Hematopoietic multipotent progenitor cell treated with erythropoietin and hydrocortisone succinate and interleukin-3 and kit ligand, for 8 days (in vitro differentiated cells): ENCODE results near the gene DHX36.

Source experiments
- DNase-seq: peaks from one replicate; pipeline ENCODE4 v3.0.0-alpha.2; 2015

Gene DHX36, protein sequence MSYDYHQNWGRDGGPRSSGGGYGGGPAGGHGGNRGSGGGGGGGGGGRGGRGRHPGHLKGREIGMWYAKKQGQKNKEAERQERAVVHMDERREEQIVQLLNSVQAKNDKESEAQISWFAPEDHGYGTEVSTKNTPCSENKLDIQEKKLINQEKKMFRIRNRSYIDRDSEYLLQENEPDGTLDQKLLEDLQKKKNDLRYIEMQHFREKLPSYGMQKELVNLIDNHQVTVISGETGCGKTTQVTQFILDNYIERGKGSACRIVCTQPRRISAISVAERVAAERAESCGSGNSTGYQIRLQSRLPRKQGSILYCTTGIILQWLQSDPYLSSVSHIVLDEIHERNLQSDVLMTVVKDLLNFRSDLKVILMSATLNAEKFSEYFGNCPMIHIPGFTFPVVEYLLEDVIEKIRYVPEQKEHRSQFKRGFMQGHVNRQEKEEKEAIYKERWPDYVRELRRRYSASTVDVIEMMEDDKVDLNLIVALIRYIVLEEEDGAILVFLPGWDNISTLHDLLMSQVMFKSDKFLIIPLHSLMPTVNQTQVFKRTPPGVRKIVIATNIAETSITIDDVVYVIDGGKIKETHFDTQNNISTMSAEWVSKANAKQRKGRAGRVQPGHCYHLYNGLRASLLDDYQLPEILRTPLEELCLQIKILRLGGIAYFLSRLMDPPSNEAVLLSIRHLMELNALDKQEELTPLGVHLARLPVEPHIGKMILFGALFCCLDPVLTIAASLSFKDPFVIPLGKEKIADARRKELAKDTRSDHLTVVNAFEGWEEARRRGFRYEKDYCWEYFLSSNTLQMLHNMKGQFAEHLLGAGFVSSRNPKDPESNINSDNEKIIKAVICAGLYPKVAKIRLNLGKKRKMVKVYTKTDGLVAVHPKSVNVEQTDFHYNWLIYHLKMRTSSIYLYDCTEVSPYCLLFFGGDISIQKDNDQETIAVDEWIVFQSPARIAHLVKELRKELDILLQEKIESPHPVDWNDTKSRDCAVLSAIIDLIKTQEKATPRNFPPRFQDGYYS

DNA sequence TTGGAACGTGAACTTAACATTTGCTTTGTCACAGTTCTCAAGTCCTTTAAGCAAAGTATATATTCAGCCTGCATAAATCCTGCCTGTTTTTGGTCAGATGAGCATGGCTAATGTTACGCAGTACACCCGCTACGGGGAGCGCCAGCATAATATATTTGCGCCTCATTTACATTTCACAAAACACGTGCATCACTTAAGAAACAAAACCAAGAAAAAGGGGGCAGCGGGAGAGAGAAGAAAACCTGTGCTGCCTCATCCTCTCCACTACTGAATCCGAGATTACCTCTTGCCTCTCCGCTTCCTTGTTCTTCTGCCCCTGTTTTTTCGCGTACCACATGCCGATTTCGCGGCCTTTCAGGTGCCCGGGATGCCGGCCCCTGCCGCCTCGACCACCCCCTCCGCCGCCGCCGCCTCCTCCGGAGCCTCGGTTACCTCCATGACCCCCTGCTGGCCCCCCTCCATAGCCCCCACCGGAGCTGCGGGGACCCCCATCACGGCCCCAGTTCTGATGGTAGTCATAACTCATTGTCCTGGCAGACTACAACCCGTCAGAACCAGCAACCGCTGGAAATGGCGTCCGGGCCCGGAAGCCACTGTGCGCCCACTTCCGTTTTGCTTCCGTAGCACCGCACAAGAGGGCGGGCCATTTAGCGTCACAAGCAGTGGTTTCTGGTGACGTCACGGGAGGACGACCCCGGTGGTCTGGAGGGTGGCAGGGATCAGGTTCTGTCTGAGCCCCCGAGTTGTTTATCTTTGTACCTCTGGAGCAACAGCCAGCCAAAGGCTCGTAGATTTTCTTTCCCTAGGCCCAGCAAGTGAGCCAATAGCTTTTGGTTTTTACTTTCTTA lies at the start of gene DHX36:
Gene DHX36, minus strand, starts transcription at position 597 of the 848 bp plus-strand sequence. Its CDS starts 71 bp downstream, at position 526.
- DNase-seq: peak; percentile 92

DNA sequence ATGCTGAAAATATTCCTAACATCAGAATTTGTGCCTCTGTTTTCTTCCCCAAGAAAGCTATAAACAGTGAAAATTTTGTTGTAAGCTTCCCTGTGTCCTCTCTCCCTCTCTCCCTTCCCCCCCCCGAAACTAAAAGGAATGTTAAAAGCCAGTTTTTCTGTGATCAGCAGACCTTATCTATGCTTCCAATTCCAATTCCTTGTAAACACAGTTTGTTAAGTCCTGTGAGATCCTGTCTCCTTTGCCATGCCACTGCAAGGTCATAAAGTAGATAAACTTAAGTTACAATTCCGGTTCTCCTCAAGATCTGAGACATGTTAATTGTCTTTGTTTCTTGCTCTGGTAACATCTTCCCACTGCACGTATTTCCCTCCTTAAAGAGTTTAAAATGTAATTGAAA lies 42.9 kb upstream of the DHX36 start:
- no peak for DNase-seq

DNA sequence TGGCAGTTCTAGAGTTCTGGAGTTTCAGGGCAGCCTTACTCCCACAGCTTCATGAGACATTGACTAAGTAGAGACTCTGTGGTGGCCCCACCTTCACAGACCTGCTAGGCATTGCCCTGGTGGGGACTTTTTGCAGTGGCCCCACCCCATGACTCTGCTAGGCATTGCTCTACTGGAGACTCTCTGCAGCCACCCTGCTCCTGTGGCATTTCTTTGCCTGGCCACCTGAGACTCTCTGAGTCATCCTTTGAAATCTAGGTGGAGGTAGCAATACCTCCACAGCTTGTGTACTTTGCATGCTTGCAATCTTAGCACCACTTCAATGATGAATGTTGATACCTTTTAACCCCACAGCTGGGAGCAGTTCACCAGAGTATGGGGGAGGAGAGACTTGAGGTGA lies 40.6 kb upstream of the DHX36 start:
- no peak for DNase-seq

DNA sequence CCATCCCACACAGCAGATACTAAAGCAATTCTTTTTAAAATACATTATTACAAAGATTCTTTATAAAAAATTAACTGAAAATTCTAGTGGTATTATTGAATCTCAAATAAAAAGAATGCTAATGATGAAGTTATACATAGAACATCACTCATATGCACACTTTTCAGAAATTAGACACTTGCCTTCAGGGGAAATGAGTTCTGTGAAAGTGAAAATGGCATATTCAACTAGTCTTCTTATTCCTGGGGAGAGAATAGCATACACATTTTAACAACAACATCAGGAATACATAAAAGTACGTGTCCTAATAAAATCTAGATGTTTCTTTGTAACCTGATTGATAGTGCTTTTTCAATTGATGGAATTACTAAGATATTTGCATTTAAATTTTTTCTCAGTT lies 36.8 kb upstream of the DHX36 start:
- DNase-seq: no peak

DNA sequence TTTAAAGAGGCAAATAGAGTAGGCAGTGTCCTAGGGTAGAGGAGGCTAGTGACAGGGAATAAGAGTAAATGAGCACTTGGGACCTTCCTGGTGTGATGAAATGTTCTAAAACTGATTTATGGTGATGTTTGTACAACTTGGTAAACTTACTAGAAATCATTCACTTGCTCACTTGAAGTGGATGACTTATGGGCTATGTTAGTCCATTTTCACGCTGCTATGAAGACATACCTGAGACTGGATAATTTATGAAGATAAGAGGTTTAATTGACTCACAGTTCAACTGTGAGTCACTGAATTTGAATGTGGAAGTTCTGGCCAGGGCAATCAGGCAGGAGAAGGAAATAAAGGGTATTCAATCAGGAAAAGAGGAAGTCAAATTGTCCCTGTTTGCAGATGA lies 31.7 kb upstream of the DHX36 start:
- no peak for DNase-seq

DNA sequence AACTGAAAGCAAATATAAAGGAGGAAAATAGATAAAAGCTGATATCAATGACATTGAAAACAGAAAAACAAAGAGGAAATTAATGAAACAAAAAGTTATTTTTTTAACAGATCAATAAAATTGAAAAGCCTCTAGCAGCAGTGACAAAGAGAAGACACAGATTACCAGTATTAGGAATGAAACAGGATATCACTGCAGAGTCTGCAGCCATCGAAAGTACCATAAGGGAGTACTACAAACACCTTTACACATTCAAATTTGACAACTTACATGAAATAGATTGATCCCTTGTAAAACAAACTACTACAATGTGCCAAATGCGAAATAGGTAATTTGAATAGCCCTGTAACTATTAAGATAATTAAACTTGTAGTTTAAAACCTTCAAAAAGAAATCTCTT lies 24.9 kb upstream of the DHX36 start:
- DNase-seq: no peak

DNA sequence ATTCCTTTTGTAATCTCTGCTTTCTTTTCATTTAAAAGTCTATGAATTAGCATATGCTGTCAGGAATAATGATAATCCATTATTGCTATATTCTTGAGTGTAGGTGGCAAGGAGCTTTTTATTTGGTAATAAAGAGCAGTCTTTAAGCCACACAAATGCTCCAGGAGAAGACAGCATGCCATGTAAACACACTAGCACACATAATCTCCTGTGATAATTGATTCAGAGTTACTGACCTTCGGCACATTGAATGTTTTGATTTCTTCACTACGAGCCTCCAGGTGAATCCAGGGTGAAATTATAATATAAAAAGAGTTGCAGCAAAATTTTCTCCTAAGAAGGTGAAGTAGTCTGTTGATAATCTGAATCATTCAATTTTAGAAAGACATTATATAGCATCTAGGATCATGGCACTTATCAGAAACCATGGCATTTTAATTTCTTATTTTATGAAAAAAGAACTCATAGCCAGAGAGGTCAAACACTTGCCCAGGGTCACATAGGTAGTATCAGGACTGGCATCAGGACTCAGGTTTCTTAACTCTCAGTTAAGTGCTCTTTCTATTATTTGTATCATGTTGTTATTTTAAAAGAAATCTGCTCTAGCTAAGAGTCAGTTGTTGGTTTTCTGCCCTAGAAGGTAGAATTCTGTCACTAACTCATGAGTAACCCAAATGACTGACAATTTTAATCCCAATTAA lies 21.3 kb upstream of the DHX36 start:
- DNase-seq: no peak

DNA sequence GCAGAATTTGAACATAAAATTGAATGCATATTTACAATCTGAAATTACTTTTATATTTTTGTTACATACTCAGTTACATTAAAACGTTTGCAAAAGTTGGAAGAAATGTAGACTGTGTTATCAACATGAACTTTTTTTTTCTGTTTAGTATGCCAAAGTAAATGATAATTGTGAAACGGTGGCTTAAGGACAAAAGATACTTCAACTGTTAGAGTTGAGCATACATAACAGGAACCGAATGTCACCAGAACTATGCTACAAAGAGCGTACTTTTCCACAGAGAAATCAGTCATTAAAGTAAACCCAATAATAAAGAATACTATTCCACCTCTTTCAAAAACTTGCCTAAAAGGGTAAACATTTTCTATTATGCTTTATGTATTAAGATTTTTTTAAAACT lies 14.3 kb upstream of the DHX36 start:
- DNase-seq: no peak

DNA sequence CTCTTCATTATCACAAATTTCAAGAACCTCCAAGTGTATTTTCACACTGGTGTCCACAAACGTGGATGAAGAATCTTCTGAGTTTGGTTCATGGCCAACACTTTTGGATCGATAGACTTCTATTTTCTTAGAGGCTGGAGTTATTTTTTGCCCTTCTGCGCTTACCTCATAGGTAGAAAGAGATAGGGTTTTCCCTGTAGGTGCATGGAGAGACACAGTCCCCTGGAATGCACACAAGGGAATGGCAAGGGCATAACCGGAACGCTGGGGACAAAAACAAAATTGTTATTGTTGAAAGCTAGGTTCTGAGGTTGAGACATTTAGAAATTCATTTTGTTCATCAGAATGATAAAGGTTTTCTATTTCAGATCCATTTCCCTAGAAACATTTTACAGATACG lies 13.7 kb upstream of the DHX36 start:
- no peak for DNase-seq

DNA sequence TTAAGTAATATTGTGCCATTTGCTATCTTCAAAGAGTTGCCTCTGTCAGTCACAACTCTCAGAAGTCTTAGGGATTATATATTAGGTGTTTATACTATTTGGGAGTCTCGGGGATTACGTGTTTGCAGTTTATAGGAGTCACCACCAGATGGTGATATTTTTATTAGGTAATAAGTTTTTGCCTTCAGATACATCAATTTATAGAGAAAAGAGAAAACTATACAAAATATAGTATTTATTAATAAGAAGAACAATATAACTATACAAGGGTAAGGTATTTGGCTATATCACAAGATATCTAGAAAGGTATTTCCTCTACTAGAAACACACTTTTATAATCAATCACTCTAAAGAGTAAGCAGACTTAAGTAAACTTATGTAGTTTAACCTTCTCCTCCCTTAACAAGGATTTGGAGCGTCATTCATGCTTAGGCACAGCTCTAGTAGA lies 10.7 kb upstream of the DHX36 start:
- peak; percentile 67 for DNase-seq

DNA sequence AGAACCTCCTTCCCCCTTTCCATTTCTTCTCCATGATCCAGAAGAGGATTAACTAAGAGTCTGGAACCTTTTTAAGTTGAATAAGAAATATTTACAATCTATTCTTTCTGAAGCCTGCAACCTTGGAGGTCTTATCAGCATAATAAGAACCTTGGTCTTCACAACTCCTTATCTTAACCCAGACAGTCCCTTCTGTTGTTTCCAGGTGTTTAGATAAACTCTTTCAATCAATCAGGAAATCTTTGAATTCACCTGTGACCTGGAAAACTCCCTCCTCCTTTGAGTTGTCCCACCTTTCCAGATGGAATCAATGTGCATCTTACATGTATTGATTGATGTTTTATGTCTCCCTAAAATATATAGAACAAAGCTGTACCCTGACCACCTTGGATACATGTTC lies 3.6 kb upstream of the DHX36 start:
- DNase-seq: no peak

DNA sequence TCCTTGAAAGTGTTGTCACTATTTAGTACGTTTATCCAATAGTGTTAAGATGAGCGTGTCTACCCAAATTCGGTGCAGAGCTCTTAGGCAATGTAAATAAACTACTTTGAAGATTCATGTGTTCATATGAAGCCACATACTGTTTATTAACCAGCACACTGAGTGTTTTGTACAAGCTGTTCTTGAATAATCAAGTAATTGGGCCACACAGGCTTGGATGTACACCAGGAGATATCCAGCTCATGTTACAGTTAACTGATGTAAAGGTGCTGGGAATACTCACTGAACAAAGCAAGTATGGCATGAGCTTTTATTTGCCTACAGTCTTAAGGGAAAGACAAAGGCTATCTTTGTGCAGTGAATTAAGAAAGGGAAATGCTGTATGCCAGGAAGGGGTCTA lies 632 bp upstream of the DHX36 start:
- peak; percentile 50 for DNase-seq

DNA sequence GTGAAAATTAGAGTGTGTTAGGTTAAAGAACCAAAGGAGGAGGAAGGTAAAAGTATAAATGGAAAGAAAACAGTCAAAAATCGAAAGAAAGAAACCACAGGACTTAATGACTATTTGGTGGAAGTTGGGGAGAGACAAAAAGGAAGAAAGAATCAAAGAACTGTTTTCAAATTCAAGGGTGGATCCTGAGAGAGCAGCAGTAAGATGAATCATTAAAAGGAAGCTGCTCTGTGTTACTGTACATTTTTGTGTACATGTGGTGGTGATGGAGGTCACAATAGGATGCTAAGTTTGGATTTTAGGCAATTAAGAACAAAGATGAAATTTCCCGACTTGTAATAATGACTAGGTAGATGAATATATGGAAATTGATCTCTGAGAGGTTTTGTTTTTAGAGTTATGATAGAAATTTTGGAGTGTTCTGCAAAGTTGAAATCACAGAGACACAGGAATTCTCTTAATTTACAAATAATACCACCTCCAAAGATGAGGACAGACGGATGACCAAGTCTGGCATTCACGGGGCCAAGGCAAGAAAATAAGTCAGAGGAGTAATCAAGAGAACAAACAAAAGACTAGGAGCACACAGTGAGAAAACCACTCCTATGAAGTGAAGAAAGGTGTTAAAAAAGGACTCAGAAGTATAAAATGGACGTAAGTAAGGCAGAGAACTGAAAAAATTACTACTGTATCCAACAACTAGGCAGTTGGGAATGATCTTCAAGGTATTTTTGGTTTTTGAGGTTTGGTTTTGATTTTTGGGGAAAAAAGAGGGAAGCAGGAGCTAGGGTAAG lies 7.1 kb downstream of the DHX36 start:
- DNase-seq: no peak

DNA sequence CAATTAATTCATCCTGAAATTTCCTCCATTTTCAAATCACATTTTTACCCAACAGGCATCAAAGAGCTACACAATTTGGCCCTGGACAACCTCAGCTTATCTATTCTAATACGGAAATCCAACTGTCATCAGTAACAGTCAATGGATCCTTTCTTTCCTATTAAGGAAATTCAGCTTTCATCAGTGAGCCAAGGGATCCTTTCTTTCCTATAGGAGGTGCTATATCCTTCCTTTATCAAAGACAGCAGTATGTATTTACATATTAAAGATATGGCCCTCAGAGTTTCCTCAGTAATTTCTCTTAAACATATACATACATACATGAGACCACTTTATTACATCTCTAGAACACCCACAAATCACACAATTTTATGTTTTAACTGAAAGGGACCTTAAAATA lies 10.1 kb downstream of the DHX36 start:
- DNase-seq: no peak

DNA sequence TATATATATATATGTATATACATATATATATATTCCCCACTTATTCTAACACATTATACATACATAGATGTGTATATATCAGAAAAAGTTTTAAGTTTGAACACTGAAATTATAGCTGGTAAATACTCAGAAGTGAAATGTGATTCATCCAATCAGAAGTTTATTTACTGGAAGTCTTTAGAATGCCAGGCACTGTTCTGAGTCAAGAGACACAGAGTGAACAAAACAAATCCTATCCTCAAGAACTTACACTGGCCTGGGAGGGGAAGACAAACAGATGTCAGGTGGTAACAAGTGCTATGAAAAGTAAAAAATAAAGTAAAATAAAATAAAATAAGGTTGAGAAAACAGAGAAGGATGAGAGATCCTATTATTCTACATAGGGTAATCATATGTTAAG lies 13.4 kb downstream of the DHX36 start:
- DNase-seq: no peak

DNA sequence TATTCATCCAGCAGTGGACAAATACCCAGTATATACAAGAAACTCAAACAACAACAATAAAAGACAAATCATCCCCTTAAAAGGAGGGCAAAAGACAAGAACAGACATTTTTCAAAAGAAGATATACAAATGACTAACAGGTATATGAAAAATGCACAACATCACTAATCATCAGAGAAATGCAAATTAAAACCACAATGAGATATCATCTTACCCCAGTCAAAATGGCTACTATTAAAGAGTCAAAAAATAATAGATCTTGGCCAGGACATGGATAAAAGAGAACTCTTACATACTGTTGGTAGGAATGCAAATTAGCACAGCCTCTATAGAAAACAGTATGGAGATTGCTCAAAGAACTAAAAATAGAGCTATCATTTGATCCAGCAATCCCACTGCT lies 16.9 kb downstream of the DHX36 start:
- no peak for DNase-seq

DNA sequence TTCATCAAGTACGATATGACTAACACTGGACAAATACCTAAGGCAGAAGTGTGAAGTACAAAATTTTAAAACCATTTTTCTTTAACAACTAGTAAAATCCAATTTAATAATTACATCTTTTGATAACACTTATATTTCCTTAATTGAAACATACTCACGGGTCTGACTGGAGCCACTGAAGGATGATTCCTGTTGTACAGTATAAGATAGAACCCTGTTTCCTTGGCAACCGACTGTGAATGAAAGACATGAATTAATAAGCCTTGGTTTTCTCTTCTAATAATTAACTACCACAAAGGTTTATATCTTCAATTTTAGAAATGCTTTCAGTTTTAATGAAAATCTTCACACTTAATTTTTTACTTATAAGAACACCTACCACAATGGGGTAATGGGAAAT lies 19.4 kb downstream of the DHX36 start:
- DNase-seq: no peak

DNA sequence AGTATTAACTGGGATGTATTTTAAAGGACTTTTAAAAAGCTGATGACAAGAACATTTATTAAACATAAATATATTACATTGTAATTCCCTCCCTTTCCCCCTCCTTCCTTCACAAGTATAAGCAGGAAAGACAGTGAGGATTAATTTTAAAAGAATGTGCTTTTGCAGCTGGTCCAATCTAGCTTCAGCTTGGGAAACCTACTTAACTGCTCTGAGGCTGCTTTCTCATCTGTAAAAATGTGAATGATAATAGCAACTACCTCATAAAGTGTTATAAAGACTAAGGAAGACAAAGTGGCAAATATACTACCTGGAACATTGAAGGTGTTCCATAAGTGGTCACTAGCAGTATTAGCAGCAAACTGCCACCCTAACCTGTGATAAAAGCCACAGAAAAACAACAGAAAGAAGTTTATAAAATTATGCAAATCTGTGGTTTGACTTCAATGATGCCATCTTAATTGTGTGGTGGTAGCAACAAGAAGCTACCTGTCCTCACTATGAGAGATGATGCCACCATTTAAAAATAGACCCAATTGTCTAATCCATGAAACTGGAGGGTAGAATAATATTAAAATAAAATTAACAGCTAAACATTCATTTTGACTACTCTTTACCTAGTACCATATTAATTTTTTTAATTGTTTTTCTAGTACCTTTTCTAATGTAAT lies 20.0 kb downstream of the DHX36 start:
- no peak for DNase-seq

DNA sequence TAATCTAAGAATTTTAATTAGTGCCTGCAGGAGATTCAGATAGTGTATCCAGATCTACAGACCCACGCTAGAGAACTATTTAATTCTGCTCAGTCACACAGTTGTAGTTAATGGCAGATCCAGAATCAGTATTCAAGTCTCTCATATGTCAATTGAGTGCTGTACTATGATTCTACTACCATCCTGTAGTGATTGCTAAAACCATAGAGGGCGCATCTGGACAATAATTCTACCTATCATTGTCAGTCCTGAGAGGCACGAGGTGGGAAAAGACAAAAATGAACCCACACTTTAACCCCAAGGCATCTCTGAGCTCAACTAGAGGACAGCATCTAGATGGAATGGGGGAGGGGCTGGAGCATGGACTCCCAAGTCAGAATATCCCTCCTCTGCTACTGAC lies 22.7 kb downstream of the DHX36 start:
- DNase-seq: no peak

DNA sequence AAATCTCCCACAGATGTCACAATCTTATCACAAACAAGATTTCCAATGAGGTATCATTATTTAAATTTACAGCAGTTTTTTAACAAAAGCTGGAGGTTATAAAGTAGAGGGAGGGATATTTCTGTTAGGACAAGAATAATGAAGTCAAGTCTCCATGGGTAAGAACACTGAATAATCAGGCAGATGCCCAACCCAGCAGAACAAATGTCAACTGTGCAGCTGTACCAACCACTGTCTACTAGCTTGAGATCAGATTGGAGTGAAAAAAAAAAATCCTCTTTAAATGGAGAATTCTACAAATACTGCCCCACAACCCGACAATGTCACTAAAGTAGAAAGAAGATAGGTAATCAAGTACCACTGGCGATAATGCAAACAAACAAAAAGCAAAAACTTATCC lies 30.3 kb downstream of the DHX36 start:
- DNase-seq: no peak

DNA sequence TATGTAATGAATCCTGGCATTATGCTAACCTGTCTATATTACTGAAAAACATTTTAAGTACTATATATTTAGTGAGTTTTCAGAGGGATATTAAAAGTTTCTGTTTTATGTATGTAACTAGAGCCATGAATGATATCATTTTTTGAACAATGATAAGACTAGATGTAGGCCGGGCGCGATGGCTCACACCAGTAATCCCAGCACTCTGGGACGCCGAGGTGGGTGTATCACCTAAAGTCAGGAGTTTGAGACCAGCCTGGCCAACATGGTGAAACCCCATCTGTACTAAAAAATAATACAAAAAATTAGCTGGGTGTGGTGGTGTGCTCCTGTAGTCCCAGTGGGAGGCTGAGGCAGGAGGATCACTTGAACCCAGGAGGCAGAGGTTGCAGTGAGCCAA lies 34.1 kb downstream of the DHX36 start:
- no peak for DNase-seq
